ENCODE results near the gene CSTF1.
"Not testable (repeated sequence)": the region's sequence is repeated elsewhere in the genome, so short reads cannot be mapped to it uniquely, and the experiment has no call there.

The CSTF1 gene

GRCh38 chr20:56369179-56369578 is 23.3 kb upstream of the CSTF1 start:
- no peak for DNase-seq (ENCODE audit: low spot score)

- no peak for DNase-seq (ENCODE audit: low spot score)
Measured at GRCh38 chr20:56371977-56372376, 20.5 kb upstream of the CSTF1 start.

GRCh38 chr20:56372850-56373249 is 19.6 kb upstream of the CSTF1 start:
- no peak for DNase-seq (ENCODE audit: low spot score)

GRCh38 chr20:56373942-56374341 is 18.5 kb upstream of the CSTF1 start:
- peak; percentile 53 for DNase-seq (ENCODE audit: low spot score)

- DNase-seq (ENCODE audit: low spot score), result no peak
Measured at GRCh38 chr20:56376331-56376730, 16.1 kb upstream of the CSTF1 start.

GRCh38 chr20:56378386-56378785 is 14.1 kb upstream of the CSTF1 start:
- DNase-seq (ENCODE audit: low spot score), result no peak

GRCh38 chr20:56380375-56380774 is 12.1 kb upstream of the CSTF1 start:
- no peak for DNase-seq (ENCODE audit: low spot score)

- DNase-seq (ENCODE audit: low spot score), result no peak
Measured at GRCh38 chr20:56381501-56381900, 10.9 kb upstream of the CSTF1 start.

GRCh38 chr20:56382696-56383095 is 9.7 kb upstream of the CSTF1 start:
- no peak for DNase-seq (ENCODE audit: low spot score)

GRCh38 chr20:56383334-56383733 is 9.1 kb upstream of the CSTF1 start:
- DNase-seq (ENCODE audit: low spot score), result no peak

- no peak for DNase-seq (ENCODE audit: low spot score)
Measured at GRCh38 chr20:56385130-56385529, 7.3 kb upstream of the CSTF1 start.

- no peak for DNase-seq (ENCODE audit: low spot score)
Measured at GRCh38 chr20:56386219-56386618, 6.2 kb upstream of the CSTF1 start.

- DNase-seq (ENCODE audit: low spot score), result no peak
Measured at GRCh38 chr20:56388882-56389281, 3.6 kb upstream of the CSTF1 start.

- DNase-seq (ENCODE audit: low spot score), result no peak
Measured at GRCh38 chr20:56389807-56390206, 2.6 kb upstream of the CSTF1 start.

- not testable (repeated sequence) for DNase-seq (ENCODE audit: low spot score)
Measured at GRCh38 chr20:56390396-56390795, 2.0 kb upstream of the CSTF1 start.

- no peak for DNase-seq (ENCODE audit: low spot score)
Measured at GRCh38 chr20:56391037-56391436, 1.4 kb upstream of the CSTF1 start.

GRCh38 chr20:56391596-56392131 is 781 bp upstream of the CSTF1 start:
- DNase-seq (ENCODE audit: low spot score), result no peak

- no peak for DNase-seq (ENCODE audit: low spot score)
Measured at GRCh38 chr20:56392881-56393482, 537 bp downstream of the CSTF1 start.

- no peak for DNase-seq (ENCODE audit: low spot score)
Measured at GRCh38 chr20:56393653-56394052, 1.2 kb downstream of the CSTF1 start.

- no peak for DNase-seq (ENCODE audit: low spot score)
Measured at GRCh38 chr20:56395166-56395565, 2.7 kb downstream of the CSTF1 start.

- DNase-seq (ENCODE audit: low spot score), result peak; percentile 50
Measured at GRCh38 chr20:56400001-56400640, 7.7 kb downstream of the CSTF1 start.

- no peak for DNase-seq (ENCODE audit: low spot score)
Measured at GRCh38 chr20:56403465-56403864, 11.0 kb downstream of the CSTF1 start.

- not testable (repeated sequence) for DNase-seq (ENCODE audit: low spot score)
Measured at GRCh38 chr20:56405356-56405755, 12.9 kb downstream of the CSTF1 start.

GRCh38 chr20:56406910-56407309 is 14.5 kb downstream of the CSTF1 start:
- DNase-seq (ENCODE audit: low spot score), result no peak

All from COLO829 (cell line).